SU-DHL-6 (cell line): Measurements from ENCODE around the gene URGCP.

Experiments used
- H2AFZ ChIP-seq: fragments of 200-600 bp; sonication (generic); 2 replicates; pipeline ENCODE4 v1.6.1; 2014; ENCODE audit warnings: low read depth, mild to moderate bottlenecking, moderate library complexity, mixed read lengths, antibody characterized with exemption, low read length; ENCODE audit not compliant: severe bottlenecking
- H3F3A ChIP-seq: fragments of 200-600 bp; shearing (Covaris generic); 2 replicates; pipeline ENCODE4 v1.6.0; 2016; ENCODE audit warnings: antibody characterized with exemption, mild to moderate bottlenecking; ENCODE audit not compliant: insufficient read depth
- H3K27ac ChIP-seq: fragments of 200-600 bp; sonication (generic); 2 replicates; pipeline ENCODE4 v1.5.1; 2016; ENCODE audit warnings: low read depth, mild to moderate bottlenecking, low read length, moderate library complexity, mixed read lengths
- H3K27me3 ChIP-seq: fragments of 200-600 bp; sonication (generic), shearing (Covaris generic); 2 replicates; pipeline ENCODE4 v1.6.0; 2014; ENCODE audit warnings: mild to moderate bottlenecking, low read length
- H3K36me3 ChIP-seq: fragments of 200-600 bp; sonication (generic); 2 replicates; pipeline ENCODE4 v1.6.1; 2014; ENCODE audit warnings: mild to moderate bottlenecking, low read length, mixed read lengths
- H3K4me2 ChIP-seq: fragments of 300-600, 200-600 bp; shearing (Covaris generic), sonication (generic); 2 replicates; pipeline ENCODE4 v1.6.0; 2014; ENCODE audit warnings: low read length, low read depth, mild to moderate bottlenecking; ENCODE audit not compliant: poor library complexity, severe bottlenecking
- H3K4me3 ChIP-seq: fragments of 200-600 bp; sonication (generic); 2 replicates; pipeline ENCODE4 v1.5.1; 2014; ENCODE audit warnings: antibody characterized with exemption, low read length, mild to moderate bottlenecking, mixed read lengths; ENCODE audit not compliant: insufficient read depth, poor library complexity, severe bottlenecking
- H3K79me2 ChIP-seq: fragments of 200-600 bp; sonication (generic); 2 replicates; pipeline ENCODE4 v1.6.1; 2014; ENCODE audit warnings: mild to moderate bottlenecking, low read length, moderate library complexity; ENCODE audit not compliant: insufficient read depth
- H3K9ac ChIP-seq: fragments of 200-600 bp; sonication (generic); 2 replicates; pipeline ENCODE4 v1.7.0; 2014; ENCODE audit warnings: mild to moderate bottlenecking, low read length
- H3K9me2 ChIP-seq: fragments of 200-600 bp; sonication (generic); replicated peaks from 2 replicates; pipeline ENCODE4 v1.6.1; 2014; ENCODE audit warnings: low read length; ENCODE audit not compliant: insufficient read depth
- H3K9me3 ChIP-seq: fragments of 200-600 bp; sonication (generic); 2 replicates; pipeline ENCODE4 v1.6.1; 2014; ENCODE audit warnings: low read length, mixed read lengths; ENCODE audit not compliant: insufficient read depth
- H4K20me1 ChIP-seq: fragments of 200-600 bp; sonication (generic); 2 replicates; pipeline ENCODE4 v1.6.1; 2014; ENCODE audit warnings: low read depth, mild to moderate bottlenecking, antibody characterized with exemption, low read length, moderate library complexity, mixed read lengths
- CTCF ChIP-seq: fragments of 200-600 bp; sonication (generic); IDR thresholded peaks from one replicate; pipeline ENCODE4 v1.5.1; 2017; ENCODE audit warnings: antibody characterized with exemption, mild to moderate bottlenecking, low read length, moderate library complexity; ENCODE audit not compliant: insufficient read depth, poor library complexity, severe bottlenecking
- EZH2phosphoT487 ChIP-seq: fragments of 200-600 bp; sonication (generic), shearing (Covaris generic); conservative IDR thresholded peaks from 2 replicates; pipeline ENCODE4 v1.6.1; 2018; ENCODE audit warnings: mild to moderate bottlenecking, antibody characterized with exemption, low read length, moderate library complexity, mixed read lengths

Gene URGCP

GRCh38 chr7:43926798-43927123, 20.4 kb upstream of the URGCP start:
- Histone ChIP-seq H2AFZ (peak overlapping the region; percentile 77), H3K9me3 (no peaks in the 10 kb centered on the region), H3K9ac (peak overlapping the region; percentile 69), H3K36me3 (no peaks in the 10 kb centered on the region), H3K27ac (peak overlapping the region; percentile 82), H3K27me3 (no peaks in the 10 kb centered on the region), H3F3A (peaks cover 8% of the 10 kb centered on the region; the same call in 1 of the 2 replicates), H3K4me2 (peak overlapping the region; percentile 87), H4K20me1 (no peaks in the 10 kb centered on the region), H3K79me2 (peaks cover 39% of the 10 kb centered on the region), H3K4me3 (peak overlapping the region; percentile 65), H3K9me2 (no peaks in the 10 kb centered on the region)
- no peak for TF ChIP-seq CTCF
- TF ChIP-seq EZH2phosphoT487: no peak

- Histone ChIP-seq H3K36me3 (no peaks in the 10 kb centered on the region), H3F3A (peaks cover 8% of the 10 kb centered on the region; the same call in 1 of the 2 replicates), H2AFZ (peak within 1 kb of the TSS; percentile 77), H3K4me3 (peak within 1 kb of the TSS; percentile 65), H3K79me2 (peaks cover 39% of the 10 kb centered on the region), H4K20me1 (no peaks in the 10 kb centered on the region), H3K9me2 (no peaks in the 10 kb centered on the region), H3K27ac (peak within 1 kb of the TSS; percentile 82), H3K27me3 (no peaks in the 10 kb centered on the region), H3K9ac (peak within 1 kb of the TSS; percentile 69), H3K9me3 (no peaks in the 10 kb centered on the region), H3K4me2 (peak within 1 kb of the TSS; percentile 87)
- no peak for TF ChIP-seq CTCF
- TF ChIP-seq EZH2phosphoT487: no peak
Observed at GRCh38 chr7:43925984-43926797, 19.8 kb upstream of the URGCP start, which contains the start of gene UBE2D4. Gene UBE2D4 (plus strand): TSS chr7:43926436. CDS start chr7:43926533, 97 bp downstream.

GRCh38 chr7:43922726-43923125, 16.3 kb upstream of the URGCP start:
- peaks cover 8% of the 10 kb centered on the region; the same call in 1 of the 2 replicates for H3F3A ChIP-seq
- H3K9me2 ChIP-seq: no peaks in the 10 kb centered on the region
- no peaks in the 10 kb centered on the region for H4K20me1 ChIP-seq
- no peaks in the 10 kb centered on the region for H3K27me3 ChIP-seq
- H3K9ac ChIP-seq: no peak overlapping the region
- peaks cover 42% of the 10 kb centered on the region for H3K79me2 ChIP-seq
- H3K4me2 ChIP-seq: no peak overlapping the region
- no peak overlapping the region for H3K27ac ChIP-seq
- H3K4me3 ChIP-seq: no peak overlapping the region
- H2AFZ ChIP-seq: no peak overlapping the region
- TF ChIP-seq CTCF (no peak), EZH2phosphoT487 (no peak)
- no peaks in the 10 kb centered on the region for H3K36me3 ChIP-seq
- H3K9me3 ChIP-seq: no peaks in the 10 kb centered on the region
